Measurements from ENCODE around the gene NCAM2. TPM values are rescaled to one million over a fixed set of nuclear protein-coding genes. Genes with fewer than 3 reads are reported as not detected.

NCAM2 gene
- total and polyA plus RNA-seq, 7 donors: 0.14 to 2.4 (median 0.62) TPM

DNA sequence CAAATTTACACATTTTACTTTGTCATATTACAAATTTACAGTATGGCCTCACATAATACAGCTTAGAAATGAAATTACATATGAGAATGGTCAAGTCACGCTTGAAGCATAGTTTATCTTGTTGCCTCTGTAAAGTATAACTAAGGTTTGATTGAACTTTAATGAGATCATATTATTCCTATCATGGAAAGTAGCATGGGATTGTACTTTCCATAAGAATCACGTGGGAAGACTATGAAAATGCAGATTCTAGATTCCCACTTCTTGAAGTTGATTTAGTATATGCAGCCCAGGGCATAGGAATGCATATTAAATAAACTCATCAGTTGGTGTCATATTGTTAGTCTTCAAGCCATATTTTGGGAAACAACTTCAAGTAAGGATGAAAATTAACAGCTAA, 342.8 kb downstream of the NCAM2 start:
- TF ChIP-seq, protein P1, sequence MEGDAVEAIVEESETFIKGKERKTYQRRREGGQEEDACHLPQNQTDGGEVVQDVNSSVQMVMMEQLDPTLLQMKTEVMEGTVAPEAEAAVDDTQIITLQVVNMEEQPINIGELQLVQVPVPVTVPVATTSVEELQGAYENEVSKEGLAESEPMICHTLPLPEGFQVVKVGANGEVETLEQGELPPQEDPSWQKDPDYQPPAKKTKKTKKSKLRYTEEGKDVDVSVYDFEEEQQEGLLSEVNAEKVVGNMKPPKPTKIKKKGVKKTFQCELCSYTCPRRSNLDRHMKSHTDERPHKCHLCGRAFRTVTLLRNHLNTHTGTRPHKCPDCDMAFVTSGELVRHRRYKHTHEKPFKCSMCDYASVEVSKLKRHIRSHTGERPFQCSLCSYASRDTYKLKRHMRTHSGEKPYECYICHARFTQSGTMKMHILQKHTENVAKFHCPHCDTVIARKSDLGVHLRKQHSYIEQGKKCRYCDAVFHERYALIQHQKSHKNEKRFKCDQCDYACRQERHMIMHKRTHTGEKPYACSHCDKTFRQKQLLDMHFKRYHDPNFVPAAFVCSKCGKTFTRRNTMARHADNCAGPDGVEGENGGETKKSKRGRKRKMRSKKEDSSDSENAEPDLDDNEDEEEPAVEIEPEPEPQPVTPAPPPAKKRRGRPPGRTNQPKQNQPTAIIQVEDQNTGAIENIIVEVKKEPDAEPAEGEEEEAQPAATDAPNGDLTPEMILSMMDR (IDR thresholded peaks at IDR 0.05): no peak
- no peak overlapping the region for H3K27ac ChIP-seq
- H3K36me3 ChIP-seq (ENCODE audit: insufficient read depth in 1 of 2, low read depth in 1 of 2): no peaks in the 10 kb centered on the region
- peaks cover 6% of the 10 kb centered on the region for H3K9me3 ChIP-seq
- H3K4me1 ChIP-seq: no peaks in the 10 kb centered on the region
- 88 to 93% (median 89%) methylated on average over 2 of the region's 2 CpGs for WGBS, 3 donors
- H3K27me3 ChIP-seq (ENCODE audit: insufficient read depth in 3 of 3, low read length in 2 of 3): no peaks in the 10 kb centered on the region
- H3K4me3 ChIP-seq: no peak overlapping the region
- ATAC-seq (no peak), DNase-seq (no peak)
- intact Hi-C loops (cut with DNase I): no loop called here

GRCh38 chr21:21345296-21345695, 347.1 kb downstream of the NCAM2 start:
- no peak for DNase-seq
- ATAC-seq: no peak
- Histone ChIP-seq H3K27me3 (ENCODE audit: insufficient read depth in 3 of 3, low read length in 2 of 3) (no peaks in the 10 kb centered on the region), H3K4me3 (no peak overlapping the region), H3K9me3 (peaks cover 8% of the 10 kb centered on the region), H3K4me1 (no peaks in the 10 kb centered on the region), H3K36me3 (ENCODE audit: insufficient read depth in 1 of 2, low read depth in 1 of 2) (no peaks in the 10 kb centered on the region), H3K27ac (no peak overlapping the region)
- intact Hi-C loops (cut with DNase I): no loop called here
- TF ChIP-seq, protein P1 (IDR thresholded peaks at IDR 0.05): no peak
- WGBS, 3 donors: 45 to 74% (median 68%) methylated on average over 1 of the region's 1 CpG

DNA sequence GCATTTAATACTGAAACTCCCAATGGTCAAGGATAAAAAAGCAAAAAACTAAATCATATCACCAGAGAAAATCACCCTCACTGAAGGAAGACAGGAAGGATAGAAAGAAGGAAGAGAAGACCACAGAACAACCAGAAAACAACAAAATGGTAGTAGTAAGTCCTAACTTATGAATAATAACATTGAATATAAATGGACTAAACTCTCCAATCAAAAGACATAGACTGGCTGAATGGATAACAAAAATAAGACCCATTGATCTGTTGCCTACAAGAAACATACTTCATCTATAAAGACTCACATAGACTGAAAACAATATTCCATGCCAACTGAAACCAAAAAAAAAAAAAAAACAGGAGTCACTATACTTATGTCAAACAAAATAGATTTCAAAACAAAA, 347.7 kb downstream of the NCAM2 start:
- intact Hi-C loops (cut with DNase I): no loop called here
- H3K36me3 ChIP-seq (ENCODE audit: insufficient read depth in 1 of 2, low read depth in 1 of 2): no peaks in the 10 kb centered on the region
- DNase-seq (no peak), ATAC-seq (no peak)
- peaks cover 8% of the 10 kb centered on the region for H3K9me3 ChIP-seq
- H3K27me3 ChIP-seq (ENCODE audit: insufficient read depth in 3 of 3, low read length in 2 of 3): no peaks in the 10 kb centered on the region
- no peaks in the 10 kb centered on the region for H3K4me1 ChIP-seq
- no peak overlapping the region for H3K27ac ChIP-seq
- TF ChIP-seq, protein P1 (IDR thresholded peaks at IDR 0.05): no peak
- no peak overlapping the region for H3K4me3 ChIP-seq

GRCh38 chr21:21366277-21366676, 368.1 kb downstream of the NCAM2 start:
- Histone ChIP-seq H3K27ac (no peak overlapping the region), H3K9me3 (no peaks in the 10 kb centered on the region), H3K36me3 (ENCODE audit: insufficient read depth in 1 of 2, low read depth in 1 of 2) (no peaks in the 10 kb centered on the region), H3K4me3 (no peak overlapping the region), H3K27me3 (ENCODE audit: insufficient read depth in 3 of 3, low read length in 2 of 3) (no peaks in the 10 kb centered on the region), H3K4me1 (no peaks in the 10 kb centered on the region)
- ATAC-seq (no peak), DNase-seq (no peak)
- TF ChIP-seq, protein P1 (IDR thresholded peaks at IDR 0.05): no peak
- intact Hi-C loops (cut with DNase I): no loop called here

- TF ChIP-seq, protein P1 (IDR thresholded peaks at IDR 0.05): no peak
- Histone ChIP-seq H3K27me3 (ENCODE audit: insufficient read depth in 3 of 3, low read length in 2 of 3) (no peaks in the 10 kb centered on the region), H3K9me3 (no peaks in the 10 kb centered on the region), H3K4me3 (no peak overlapping the region), H3K27ac (no peak overlapping the region), H3K4me1 (no peaks in the 10 kb centered on the region), H3K36me3 (ENCODE audit: insufficient read depth in 1 of 2, low read depth in 1 of 2) (no peaks in the 10 kb centered on the region)
- DNase-seq: no peak
- ATAC-seq: no peak
- intact Hi-C loops (cut with DNase I): no loop called here
These were observed 369.4 kb downstream of the NCAM2 start for GRCh38 chr21:21367583-21367982.
